Naive B cell (primary cell): ENCODE results near the gene NOTCH2. TPM values are rescaled to one million over a fixed set of nuclear protein-coding genes. Genes with fewer than 3 reads are reported as not detected.
"Not testable (repeated sequence)": the region's sequence is repeated elsewhere in the genome, so short reads cannot be mapped to it uniquely, and the experiment has no call there.

ENCODE experiments used
- ATAC-seq, 2 donors: fragments of 150-1000 bp; cut with Tn5 transposase; 2 replicates each; pipeline ENCODE4 v1.10.0; 2021; ENCODE audit warnings: low read depth in 2 of 2, mild to moderate bottlenecking in 2 of 2, moderate library complexity in 2 of 2
- DNase-seq: peaks from one replicate; pipeline ENCODE4 v3.0.0; 2022
- H3K27ac Mint-ChIP-seq, 6 donors: one replicate each; pipeline ENCODE4 v1.8.0; 2020 to 2022; ENCODE audit warnings: mild to moderate bottlenecking in 6 of 6, mixed read lengths in 6 of 6, moderate library complexity in 5 of 6, inconsistent platforms in 2 of 6
- H3K27me3 Mint-ChIP-seq, 3 donors: one replicate each; pipeline ENCODE4 v1.8.0; 2021 to 2022; ENCODE audit warnings: mixed read lengths in 3 of 3, mild to moderate bottlenecking in 1 of 3
- H3K36me3 Mint-ChIP-seq, 2 donors: one replicate each; pipeline ENCODE4 v1.8.0; 2020 to 2022; ENCODE audit warnings: mixed read lengths in 2 of 2, inconsistent platforms in 1 of 2, mild to moderate bottlenecking in 1 of 2
- H3K4me1 Mint-ChIP-seq, 3 donors: one replicate each; pipeline ENCODE4 v1.8.0; 2020 to 2022; ENCODE audit warnings: mixed read lengths in 3 of 3, inconsistent platforms in 1 of 3, mild to moderate bottlenecking in 1 of 3, moderate library complexity in 1 of 3
- H3K4me3 Mint-ChIP-seq, 8 donors: one replicate each; pipeline ENCODE4 v1.8.0; 2020 to 2022; ENCODE audit warnings: mild to moderate bottlenecking in 8 of 8, mixed read lengths in 8 of 8, moderate library complexity in 8 of 8, inconsistent platforms in 2 of 8
- H3K9me3 Mint-ChIP-seq, 7 donors: one replicate each; pipeline ENCODE4 v1.8.0; 2020 to 2022; ENCODE audit warnings: mixed read lengths in 7 of 7, mild to moderate bottlenecking in 5 of 7, inconsistent platforms in 2 of 7, moderate library complexity in 1 of 7
- polyA plus RNA-seq, 6 donors: library from polyadenylated mRNA; unstranded; fragments of 300-500 nt; fragmentation: Illumina TruSeq; gene quantifications; one replicate each; pipeline ENCODE4 v1.2.3, GENCODE V29; 2021; ENCODE audit warnings: low read depth in 6 of 6

The NOTCH2 gene
- polyA plus RNA-seq, 6 donors from 2014 or later, result 45.8 to 70.9 (median 64.7) TPM

DNA sequence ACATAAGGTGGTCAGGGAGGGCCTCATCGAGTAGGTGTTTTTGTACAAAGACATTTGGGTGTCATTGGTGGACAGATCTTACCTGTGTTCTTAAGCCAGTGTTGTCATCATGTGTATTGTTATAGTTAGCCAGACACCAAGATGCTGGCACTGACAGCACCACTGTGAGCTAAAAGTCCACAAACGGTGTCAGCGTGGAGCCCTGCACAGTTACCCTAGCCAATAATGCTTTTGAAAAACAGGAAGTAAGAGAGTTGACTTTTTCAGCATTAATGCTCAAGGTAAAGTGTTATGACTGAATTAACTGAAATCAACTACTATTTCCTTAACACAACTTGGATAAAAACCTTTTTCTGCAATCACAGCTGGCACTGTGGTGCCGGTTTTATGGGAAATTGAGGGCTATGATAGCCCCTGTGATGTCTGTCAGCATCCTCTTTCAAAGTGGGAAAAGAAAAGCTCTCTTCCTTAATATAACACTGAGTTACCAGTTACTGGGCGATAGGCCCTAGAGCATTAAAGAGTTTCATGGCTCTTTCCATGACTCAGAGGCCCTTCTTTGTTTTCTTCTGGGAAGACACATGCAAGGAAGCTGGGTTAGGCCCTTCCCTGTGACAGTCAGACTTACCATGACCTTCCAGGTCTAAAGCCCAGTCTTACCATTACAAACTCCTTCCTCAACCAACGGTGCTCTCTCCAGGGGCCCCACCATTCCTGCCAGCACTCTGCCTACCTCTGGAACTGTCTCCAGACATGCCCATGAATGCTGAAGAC is 29.7 kb upstream of the NOTCH2 start:
- H3K4me3 Mint-ChIP-seq, result peak overlapping the region; percentile 75 to 94 (median 84)
- H3K36me3 Mint-ChIP-seq, H3K9me3 Mint-ChIP-seq, H3K27me3 Mint-ChIP-seq, DNase-seq: not testable (repeated sequence)
- ATAC-seq, result peak; percentile 75 to 81
- peaks cover 0 to 21% (median 10%) of the 10 kb centered on the region in 3 donors for H3K4me1 Mint-ChIP-seq
- peak overlapping the region in 1 of 6 donors; percentile 79 for H3K27ac Mint-ChIP-seq

DNA sequence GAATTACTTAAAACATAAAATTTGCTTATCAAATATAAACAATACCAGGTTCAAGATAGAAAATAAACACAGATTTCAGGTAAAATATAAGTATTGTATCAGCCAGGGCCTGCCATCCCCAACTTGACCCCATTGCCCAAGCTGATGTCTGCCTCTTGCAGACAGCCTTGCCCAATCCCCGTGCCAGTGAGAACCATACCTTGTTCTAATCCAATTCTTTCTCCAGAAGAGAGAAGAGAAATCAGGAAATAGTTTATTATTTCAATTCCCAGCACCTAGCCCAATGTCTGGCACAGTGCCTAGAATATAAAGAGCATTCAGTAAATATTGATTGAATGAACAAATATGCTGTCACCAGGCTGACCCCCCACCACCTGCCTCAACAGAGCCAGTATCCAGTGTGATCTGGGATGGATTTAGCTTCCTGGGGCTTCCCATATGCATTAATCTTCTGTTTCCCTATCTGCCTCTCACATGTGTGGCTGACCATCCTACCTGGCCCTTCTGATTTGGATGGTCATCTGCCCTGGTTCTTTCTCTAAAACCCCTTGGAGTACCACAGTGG is 27.6 kb upstream of the NOTCH2 start:
- H3K27ac Mint-ChIP-seq, DNase-seq, H3K27me3 Mint-ChIP-seq, H3K9me3 Mint-ChIP-seq, ATAC-seq, H3K36me3 Mint-ChIP-seq: not testable (repeated sequence)
- Mint-ChIP-seq H3K4me1 (peaks cover 0 to 16% (median 10%) of the 10 kb centered on the region in 3 donors), H3K4me3 (peak overlapping the region in 5 of 8 donors; percentile 51 to 75 (median 52))

DNA sequence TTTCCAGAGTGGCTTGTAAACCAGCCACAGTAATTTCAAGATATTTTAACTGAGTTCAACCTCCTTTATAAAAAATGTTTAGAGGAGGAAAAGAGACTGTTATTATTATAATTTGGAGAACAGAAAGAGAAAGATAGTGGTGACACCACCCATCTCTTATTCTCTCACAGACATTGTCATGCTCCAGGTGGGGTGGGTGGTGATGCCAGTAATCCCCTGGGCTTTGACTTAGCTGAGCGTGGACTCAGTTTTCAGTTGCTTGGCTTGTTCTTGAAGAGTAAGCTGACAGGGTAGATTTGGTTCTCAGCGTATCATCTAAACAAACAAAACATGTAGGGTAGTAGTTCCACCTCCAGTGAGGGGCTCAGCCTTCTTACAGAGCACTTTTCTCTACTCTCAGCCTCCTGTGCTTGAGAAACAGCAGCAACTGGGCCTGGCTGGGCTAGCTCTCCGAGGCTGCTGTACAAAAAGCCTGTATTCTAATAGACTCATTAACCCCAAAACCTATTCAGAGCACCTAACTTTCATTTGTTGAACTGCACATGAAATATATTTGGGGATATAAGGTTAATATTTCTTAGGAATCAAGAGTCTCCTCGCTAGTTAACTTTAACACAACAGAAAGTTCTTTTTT is 24.2 kb upstream of the NOTCH2 start:
- H3K4me3 Mint-ChIP-seq, result peak overlapping the region in 1 of 8 donors; percentile 53
- not testable (repeated sequence) for H3K36me3 Mint-ChIP-seq, H3K27me3 Mint-ChIP-seq, H3K9me3 Mint-ChIP-seq, DNase-seq
- peaks cover 0 to 26% (median 16%) of the 10 kb centered on the region in 3 donors for H3K4me1 Mint-ChIP-seq
- H3K27ac Mint-ChIP-seq, result peak overlapping the region in 1 of 6 donors; percentile 67
- ATAC-seq, result peak; percentile 99 to 100

DNA sequence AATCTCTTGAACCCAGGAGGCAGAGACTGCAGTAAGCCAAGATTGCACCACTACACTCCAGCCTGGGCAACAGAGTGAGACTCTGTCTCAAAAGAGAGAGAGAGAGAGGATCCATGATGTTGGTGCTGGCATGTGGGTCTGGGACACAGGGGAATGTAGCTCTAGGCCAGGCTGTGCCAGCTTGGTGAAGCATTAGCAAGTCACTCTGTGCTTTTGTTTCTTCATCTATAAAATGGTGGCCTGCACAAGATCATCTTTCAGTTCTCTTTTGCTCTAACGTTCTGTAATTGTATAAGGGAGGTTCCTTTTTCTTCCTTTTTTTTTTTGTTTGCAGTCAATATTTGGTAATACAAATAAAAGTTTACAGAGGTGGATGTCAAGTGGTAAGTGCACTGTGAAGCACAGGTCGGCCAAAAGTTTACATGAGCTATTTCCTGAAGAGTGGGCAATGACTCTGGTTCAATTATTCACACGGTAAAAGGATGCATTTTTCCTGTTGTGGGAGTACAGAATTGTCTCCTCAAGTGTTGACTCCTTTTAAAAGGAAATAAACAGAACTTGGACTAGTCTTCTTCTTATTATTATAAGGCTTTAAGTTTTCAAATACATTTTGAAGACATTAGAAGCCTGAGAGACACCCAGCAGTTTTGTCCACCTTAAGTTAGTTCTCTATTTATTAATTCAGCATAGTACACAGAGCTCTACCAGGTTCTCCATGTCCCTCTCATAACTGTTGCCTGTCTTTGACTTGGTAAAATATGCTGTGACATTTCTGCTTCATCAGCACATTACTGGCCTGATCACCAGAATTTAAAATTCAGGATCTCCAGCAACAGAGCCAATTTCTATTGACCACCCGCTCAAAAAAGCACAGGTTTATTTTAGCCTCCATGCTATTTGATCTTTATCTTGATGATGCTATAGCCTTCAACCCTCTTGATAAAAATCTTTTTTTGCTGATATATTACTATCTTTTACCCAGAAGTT is 23.1 kb upstream of the NOTCH2 start:
- not testable (repeated sequence) for ATAC-seq
- peak overlapping the region in 4 of 8 donors; percentile 12 to 65 (median 42) for H3K4me3 Mint-ChIP-seq

DNA sequence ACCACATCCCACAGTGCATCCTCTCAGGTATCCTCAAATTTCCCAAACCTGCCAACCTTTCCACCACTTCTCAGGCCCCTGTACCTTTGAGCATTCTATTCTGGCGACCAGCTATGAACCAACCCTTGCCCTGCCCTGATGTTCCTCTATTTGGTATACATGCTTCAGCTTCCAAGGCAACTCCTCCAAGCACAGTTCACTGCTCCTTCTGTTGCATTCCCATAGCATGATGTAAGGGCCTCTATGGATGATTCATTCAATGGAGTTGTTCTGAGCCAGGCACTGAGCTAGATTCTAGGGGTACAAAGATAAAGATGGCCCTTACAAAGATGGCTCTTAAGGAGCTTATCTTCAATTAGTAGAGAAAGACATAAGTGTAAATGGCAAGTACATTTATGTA is 21.4 kb upstream of the NOTCH2 start:
- H3K9me3 Mint-ChIP-seq, ATAC-seq, H3K4me3 Mint-ChIP-seq, H3K36me3 Mint-ChIP-seq, H3K27me3 Mint-ChIP-seq, DNase-seq: not testable (repeated sequence)
- Mint-ChIP-seq H3K4me1 (peaks cover 4 to 26% (median 8%) of the 10 kb centered on the region in 3 donors), H3K27ac (peak overlapping the region in 2 of 6 donors; percentile 60 to 73)

More for the DNA sequence above, 23.1 kb upstream of the NOTCH2 start:
- Mint-ChIP-seq H3K27ac (peak overlapping the region in 2 of 6 donors; percentile 84 to 86), H3K4me1 (peaks cover 4 to 29% (median 11%) of the 10 kb centered on the region in 3 donors)
- DNase-seq, H3K36me3 Mint-ChIP-seq, H3K27me3 Mint-ChIP-seq, H3K9me3 Mint-ChIP-seq: not testable (repeated sequence)

DNA sequence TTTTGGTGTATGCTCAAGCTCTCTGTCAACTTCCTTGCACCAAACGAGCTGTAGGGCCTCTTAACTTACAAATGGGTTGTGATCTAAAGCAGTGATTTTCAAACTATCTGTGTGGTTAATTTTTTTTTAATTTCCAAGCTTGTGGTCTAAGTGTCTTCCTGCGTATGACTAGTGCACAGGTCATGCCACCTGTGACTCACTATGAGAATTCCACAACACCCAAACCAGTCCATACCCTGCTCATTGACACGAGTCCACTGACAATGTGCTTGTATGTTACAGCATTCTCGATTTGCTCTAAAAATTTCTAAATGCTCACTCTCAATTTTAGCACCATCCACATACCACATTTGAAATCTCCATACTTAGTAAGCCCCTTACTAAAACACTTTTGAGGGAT is 18.5 kb upstream of the NOTCH2 start:
- DNase-seq, H3K36me3 Mint-ChIP-seq, H3K4me3 Mint-ChIP-seq, H3K9me3 Mint-ChIP-seq, H3K27me3 Mint-ChIP-seq: not testable (repeated sequence)
- Mint-ChIP-seq H3K4me1 (peaks cover 8 to 22% (median 9%) of the 10 kb centered on the region in 3 donors), H3K27ac (peak overlapping the region in 2 of 6 donors; percentile 51 to 75)
- peak; percentile 58 to 60 for ATAC-seq

DNA sequence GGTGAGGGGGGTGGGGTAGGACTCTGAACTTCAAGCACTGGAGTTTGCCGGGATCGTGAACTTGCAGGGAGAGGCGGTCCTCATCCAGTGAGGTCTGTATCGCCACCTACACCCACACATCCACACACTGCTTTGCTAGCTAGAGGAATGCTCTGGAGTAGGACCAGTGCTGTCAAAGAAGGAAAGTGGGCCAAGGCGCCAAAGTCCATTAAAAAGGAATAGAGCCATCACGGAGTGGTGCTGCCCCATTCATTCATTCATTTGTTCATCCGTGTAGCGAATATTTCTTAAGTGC is 405 bp upstream of the NOTCH2 start:
- not testable (repeated sequence) for H3K27me3 Mint-ChIP-seq, H3K36me3 Mint-ChIP-seq, H3K9me3 Mint-ChIP-seq, H3K27ac Mint-ChIP-seq, H3K4me3 Mint-ChIP-seq, DNase-seq
- peaks cover 6 to 11% (median 8%) of the 10 kb centered on the region in 3 donors for H3K4me1 Mint-ChIP-seq
- peak in 1 of 2 donors; percentile 37 for ATAC-seq

DNA sequence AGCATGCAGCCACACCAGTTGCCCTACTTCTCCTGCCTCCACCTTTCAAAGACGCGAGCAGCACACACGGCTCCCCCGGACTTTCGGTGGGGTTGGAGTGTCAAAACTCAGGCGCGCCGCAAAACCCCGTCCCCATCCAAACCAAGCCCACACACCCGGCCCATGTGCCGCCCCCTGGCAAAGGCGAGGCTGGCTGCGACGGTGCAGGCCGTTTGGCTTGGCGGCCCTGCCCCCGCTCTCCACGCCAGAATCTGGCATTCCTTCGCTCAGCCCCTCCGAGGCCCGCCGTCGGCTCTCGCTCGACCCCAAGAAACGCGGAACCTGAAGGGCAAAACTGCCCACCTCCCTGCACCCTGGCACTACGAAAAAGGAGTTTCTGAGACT is 787 bp downstream of the NOTCH2 start:
- not testable (repeated sequence) for H3K36me3 Mint-ChIP-seq, H3K9me3 Mint-ChIP-seq, H3K27me3 Mint-ChIP-seq, H3K27ac Mint-ChIP-seq, ATAC-seq
- DNase-seq, result peak; percentile 19
- Mint-ChIP-seq H3K4me3 (peak overlapping the region; percentile 30 to 87 (median 61)), H3K4me1 (peaks cover 6 to 11% (median 8%) of the 10 kb centered on the region in 3 donors)

DNA sequence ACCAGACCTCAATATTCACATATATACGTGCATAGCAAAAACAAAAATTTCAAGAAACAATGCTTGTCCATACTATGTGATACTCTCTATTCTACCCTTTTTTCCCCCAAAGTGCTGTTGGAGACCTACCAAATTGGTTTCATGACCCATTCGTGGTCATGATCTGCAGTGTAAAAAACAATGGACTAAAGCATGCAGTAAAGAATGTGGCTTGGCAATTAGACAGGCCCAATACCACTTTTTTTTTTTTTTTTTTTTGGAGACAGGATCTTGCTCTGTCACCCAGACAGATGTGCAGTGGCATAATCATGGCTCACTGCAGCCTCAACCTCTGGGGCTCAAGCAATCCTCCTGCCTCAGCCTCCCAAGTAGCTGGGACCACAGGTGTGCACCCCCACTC is 21.3 kb downstream of the NOTCH2 start:
- H3K36me3 Mint-ChIP-seq, ATAC-seq, H3K9me3 Mint-ChIP-seq, H3K4me1 Mint-ChIP-seq, DNase-seq, H3K4me3 Mint-ChIP-seq, H3K27me3 Mint-ChIP-seq, H3K27ac Mint-ChIP-seq: not testable (repeated sequence)

DNA sequence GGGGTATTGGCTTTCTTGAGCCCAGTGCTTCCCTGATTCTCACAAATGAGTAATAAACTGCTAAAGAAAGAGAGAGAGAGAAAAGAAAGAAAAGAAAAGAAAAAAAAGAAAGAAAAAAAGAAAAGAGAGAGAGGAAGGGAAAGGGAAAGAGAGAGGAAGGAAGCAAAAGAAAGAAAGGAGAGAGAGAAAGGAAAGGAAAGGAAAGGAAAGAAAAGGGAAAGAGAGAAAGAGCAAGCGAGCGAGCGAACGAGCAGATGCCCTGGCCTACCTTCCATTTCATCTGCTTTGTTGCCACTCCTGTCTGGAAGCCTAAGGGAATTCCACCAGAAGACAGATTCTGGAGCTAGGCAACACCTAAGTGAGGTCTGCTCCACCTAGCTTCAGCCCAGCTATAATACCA is 27.7 kb downstream of the NOTCH2 start:
- not testable (repeated sequence) for H3K4me1 Mint-ChIP-seq, H3K36me3 Mint-ChIP-seq, H3K27me3 Mint-ChIP-seq, H3K4me3 Mint-ChIP-seq, H3K27ac Mint-ChIP-seq, DNase-seq, ATAC-seq, H3K9me3 Mint-ChIP-seq

DNA sequence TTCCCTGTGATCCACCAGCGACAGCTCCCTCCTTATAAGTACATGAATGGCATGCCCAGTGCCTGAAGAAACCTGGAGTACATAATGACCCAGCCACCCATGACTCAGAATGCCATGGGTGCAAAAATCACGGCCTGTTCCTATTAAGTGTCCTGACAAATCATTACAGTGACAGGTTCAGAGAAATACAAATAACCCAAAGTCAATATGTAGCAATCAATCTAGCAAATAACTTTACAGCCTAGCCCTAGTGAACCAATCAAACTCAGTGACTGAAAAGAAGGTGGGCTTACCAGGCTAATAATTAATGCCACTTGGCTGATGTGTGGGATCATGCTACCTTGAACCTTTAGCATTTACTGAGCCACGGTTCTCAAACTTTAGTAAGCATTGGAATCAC is 37.2 kb downstream of the NOTCH2 start:
- H3K9me3 Mint-ChIP-seq, H3K27me3 Mint-ChIP-seq, H3K36me3 Mint-ChIP-seq, H3K4me3 Mint-ChIP-seq, DNase-seq, ATAC-seq, H3K4me1 Mint-ChIP-seq, H3K27ac Mint-ChIP-seq: not testable (repeated sequence)

DNA sequence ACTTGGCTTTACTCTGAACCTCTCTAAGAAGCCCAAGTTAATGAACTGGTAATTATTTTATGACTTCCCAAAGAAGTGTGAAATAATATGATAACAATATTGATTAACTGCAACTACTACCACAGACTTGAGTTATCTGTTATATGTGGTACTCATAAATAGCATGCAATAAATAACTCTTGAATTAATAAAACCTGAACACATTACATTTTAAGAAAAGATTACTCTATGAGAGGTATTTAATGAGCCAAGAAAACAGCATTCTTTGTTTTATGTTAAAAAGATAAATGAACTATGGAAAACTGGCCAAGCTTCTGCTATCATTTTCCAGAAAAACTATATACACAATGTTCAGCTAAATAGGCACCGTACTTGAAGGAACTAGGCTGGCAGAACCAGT is 45.7 kb downstream of the NOTCH2 start:
- not testable (repeated sequence) for H3K27ac Mint-ChIP-seq, H3K36me3 Mint-ChIP-seq, DNase-seq, H3K4me1 Mint-ChIP-seq, ATAC-seq, H3K27me3 Mint-ChIP-seq, H3K4me3 Mint-ChIP-seq, H3K9me3 Mint-ChIP-seq

DNA sequence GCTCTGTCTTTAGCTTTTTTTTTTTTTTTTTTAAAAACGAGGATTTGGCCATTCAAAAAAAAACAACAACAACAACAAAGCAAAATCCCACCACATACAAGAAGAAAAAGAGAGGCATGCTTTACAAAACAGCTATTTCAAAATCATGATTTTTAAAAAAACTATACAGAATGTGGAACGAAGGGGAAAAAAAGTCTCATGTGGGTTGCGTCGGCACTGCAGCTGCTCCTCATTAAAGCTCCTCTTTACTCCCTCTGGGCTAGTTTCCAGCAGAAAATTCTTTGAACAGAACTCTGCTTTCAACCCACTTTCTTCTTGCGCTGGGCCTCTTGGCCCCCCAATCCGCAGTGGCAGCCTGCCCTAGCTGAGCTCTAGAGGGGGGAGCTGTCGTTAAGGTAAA is 54.5 kb downstream of the NOTCH2 start:
- not testable (repeated sequence) for ATAC-seq, H3K4me1 Mint-ChIP-seq, DNase-seq, H3K36me3 Mint-ChIP-seq, H3K27me3 Mint-ChIP-seq, H3K9me3 Mint-ChIP-seq
- Mint-ChIP-seq H3K4me3 (peak overlapping the region in 1 of 8 donors; percentile 32), H3K27ac (peak overlapping the region in 1 of 6 donors; percentile 56)
